ENCODE data around the gene ARID3C. TPM values are rescaled to one million over a fixed set of nuclear protein-coding genes. Genes with fewer than 3 reads are reported as not detected.

The ARID3C gene
- polyA plus RNA-seq, 1 of the 3 experiments (the other 2 are of a cell fraction), result 0.08 TPM

DNA sequence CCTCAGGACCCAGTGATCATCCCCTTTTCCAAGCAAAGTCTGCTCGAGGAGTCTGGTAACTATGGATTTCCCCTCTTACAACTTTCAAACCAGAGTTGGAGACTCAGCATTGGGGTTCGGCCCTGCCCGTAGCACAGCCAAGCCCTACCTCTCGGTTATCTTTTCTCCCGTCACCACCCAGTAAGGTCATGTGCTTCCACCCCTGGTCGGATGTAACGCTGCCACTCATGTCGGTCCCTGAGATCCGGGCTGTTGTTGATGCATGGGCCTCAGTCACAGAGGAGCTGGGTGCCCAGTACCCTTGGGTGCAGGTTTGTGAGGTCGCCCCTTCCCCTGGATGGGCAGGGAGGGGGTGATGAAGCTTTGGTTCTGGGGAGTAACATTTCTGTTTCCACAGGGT, 18.8 kb upstream of the ARID3C start (continued):
- no peak for TF ChIP-seq POLR2AphosphoS5 (IDR thresholded peaks at IDR 0.05; ENCODE audit: low read depth, low read length)
- no peak for TF ChIP-seq TAF1 (IDR thresholded peaks at IDR 0.05; ENCODE audit: borderline replicate concordance, low read depth, low read length)
- no peak for TF ChIP-seq JUND (IDR thresholded peaks at IDR 0.05)
- TF ChIP-seq CHD2 (IDR thresholded peaks at IDR 0.05; ENCODE audit: low read length, partially characterized antibody), result no peak

DNA sequence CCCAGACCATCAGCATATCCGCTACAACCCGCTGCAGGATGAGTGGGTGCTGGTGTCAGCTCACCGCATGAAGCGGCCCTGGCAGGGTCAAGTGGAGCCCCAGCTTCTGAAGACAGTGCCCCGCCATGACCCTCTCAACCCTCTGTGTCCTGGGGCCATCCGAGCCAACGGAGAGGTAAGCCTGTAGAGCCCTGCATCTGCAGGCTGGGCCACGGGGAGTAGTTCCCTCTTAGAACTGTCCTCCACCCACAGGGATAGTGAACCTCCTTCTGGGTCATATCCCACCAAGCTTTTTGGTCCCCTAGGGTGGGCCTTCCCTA, 18.2 kb upstream of the ARID3C start:
- Histone ChIP-seq H3F3A (replicated peaks; ENCODE audit: insufficient read depth) (peaks cover 9% of the 10 kb centered on the region), H3K4me1 (ENCODE audit: control insufficient read depth in 1 of 2, insufficient read depth in 2 of 2, low read depth in 1 of 2, low read length in 1 of 2) (peaks cover 3 to 53% of the 10 kb centered on the region in 2 experiments; a peak in 2 of 4 replicates), H2AFZ (ENCODE audit: low read depth) (peak overlapping the region; percentile 96), H3K36me3 (replicated peaks in 1 of 2; ENCODE audit: control insufficient read depth in 1 of 2, insufficient read depth in 2 of 2, low read length in 1 of 2) (peaks cover 13 to 19% of the 10 kb centered on the region in 2 experiments), H3K9me3 (no peaks in the 10 kb centered on the region), H3K4me3 (ENCODE audit: low read depth in 2 of 2, low read length in 1 of 2) (peak overlapping the region; percentile 77 to 84), H3K9me2 (no peaks in the 10 kb centered on the region), H3K4me2 (peak overlapping the region; percentile 96), H3K27ac (ENCODE audit: low read depth in 2 of 2, low read length in 1 of 2) (peak overlapping the region; percentile 66 to 95), H4K20me1 (ENCODE audit: insufficient read depth) (no peaks in the 10 kb centered on the region), H3K9ac (peak overlapping the region; percentile 82), H3K27me3 (ENCODE audit: insufficient read depth) (no peaks in the 10 kb centered on the region), H3K79me2 (ENCODE audit: insufficient read depth) (peaks cover 14% of the 10 kb centered on the region; the same call in 1 of the 2 replicates)
- DNase-seq, result no peak
- ChIA-PET CTCF (interaction anchor here (0.9 to 14.1 kb wide), 15 partner anchors 8 to 243 kb away, joined by 3 to 152 read pairs (median 5); partner anchors contain the start of genes ARID3C, CCL27 and SIGMAR1), POLR2A (interaction anchor here (0.6 to 1.9 kb wide), 6 partner anchors 9 to 347 kb away, joined by 3 to 22 read pairs (median 3); partner anchors contain the start of gene SIGMAR1)
- TF ChIP-seq, protein P1, sequence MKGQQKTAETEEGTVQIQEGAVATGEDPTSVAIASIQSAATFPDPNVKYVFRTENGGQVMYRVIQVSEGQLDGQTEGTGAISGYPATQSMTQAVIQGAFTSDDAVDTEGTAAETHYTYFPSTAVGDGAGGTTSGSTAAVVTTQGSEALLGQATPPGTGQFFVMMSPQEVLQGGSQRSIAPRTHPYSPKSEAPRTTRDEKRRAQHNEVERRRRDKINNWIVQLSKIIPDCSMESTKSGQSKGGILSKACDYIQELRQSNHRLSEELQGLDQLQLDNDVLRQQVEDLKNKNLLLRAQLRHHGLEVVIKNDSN (IDR thresholded peaks at IDR 0.05; ENCODE audit: borderline replicate concordance, low read depth), result no peak
- TF ChIP-seq RCOR1 (IDR thresholded peaks at IDR 0.05; ENCODE audit: low read length) (no peak), NFIC (IDR thresholded peaks at IDR 0.05; ENCODE audit: borderline replicate concordance) (no peak), JUND (IDR thresholded peaks at IDR 0.05) (no peak), TCF12 (IDR thresholded peaks at IDR 0.05) (no peak), GATA2 (CRISPR knock-in tag; IDR thresholded peaks at IDR 0.05) (no peak), GABPA (IDR thresholded peaks at IDR 0.05; ENCODE audit: low read depth) (no peak), EP300 (IDR thresholded peaks at IDR 0.05; ENCODE audit: borderline replicate concordance in 1 of 2, low read depth in 1 of 2, low read length in 1 of 2) (no peak), FOSL2 (IDR thresholded peaks at IDR 0.05; ENCODE audit: borderline replicate concordance, low read depth) (no peak), RAD21 (IDR thresholded peaks at IDR 0.05; ENCODE audit: low read length) (no peak), YY1 (IDR thresholded peaks at IDR 0.05; ENCODE audit: low read depth) (no peak), RXRA (IDR thresholded peaks at IDR 0.05; ENCODE audit: borderline replicate concordance, low read depth) (no peak), MEF2A (IDR thresholded peaks at IDR 0.05; ENCODE audit: borderline replicate concordance, low read depth) (no peak)
- TF ChIP-seq, protein P2, sequence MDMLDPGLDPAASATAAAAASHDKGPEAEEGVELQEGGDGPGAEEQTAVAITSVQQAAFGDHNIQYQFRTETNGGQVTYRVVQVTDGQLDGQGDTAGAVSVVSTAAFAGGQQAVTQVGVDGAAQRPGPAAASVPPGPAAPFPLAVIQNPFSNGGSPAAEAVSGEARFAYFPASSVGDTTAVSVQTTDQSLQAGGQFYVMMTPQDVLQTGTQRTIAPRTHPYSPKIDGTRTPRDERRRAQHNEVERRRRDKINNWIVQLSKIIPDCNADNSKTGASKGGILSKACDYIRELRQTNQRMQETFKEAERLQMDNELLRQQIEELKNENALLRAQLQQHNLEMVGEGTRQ (IDR thresholded peaks at IDR 0.05; ENCODE audit: borderline replicate concordance, low read depth, low read length), result no peak
- TF ChIP-seq, protein P3, sequence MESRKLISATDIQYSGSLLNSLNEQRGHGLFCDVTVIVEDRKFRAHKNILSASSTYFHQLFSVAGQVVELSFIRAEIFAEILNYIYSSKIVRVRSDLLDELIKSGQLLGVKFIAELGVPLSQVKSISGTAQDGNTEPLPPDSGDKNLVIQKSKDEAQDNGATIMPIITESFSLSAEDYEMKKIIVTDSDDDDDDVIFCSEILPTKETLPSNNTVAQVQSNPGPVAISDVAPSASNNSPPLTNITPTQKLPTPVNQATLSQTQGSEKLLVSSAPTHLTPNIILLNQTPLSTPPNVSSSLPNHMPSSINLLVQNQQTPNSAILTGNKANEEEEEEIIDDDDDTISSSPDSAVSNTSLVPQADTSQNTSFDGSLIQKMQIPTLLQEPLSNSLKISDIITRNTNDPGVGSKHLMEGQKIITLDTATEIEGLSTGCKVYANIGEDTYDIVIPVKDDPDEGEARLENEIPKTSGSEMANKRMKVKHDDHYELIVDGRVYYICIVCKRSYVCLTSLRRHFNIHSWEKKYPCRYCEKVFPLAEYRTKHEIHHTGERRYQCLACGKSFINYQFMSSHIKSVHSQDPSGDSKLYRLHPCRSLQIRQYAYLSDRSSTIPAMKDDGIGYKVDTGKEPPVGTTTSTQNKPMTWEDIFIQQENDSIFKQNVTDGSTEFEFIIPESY (IDR thresholded peaks at IDR 0.05; ENCODE audit: borderline replicate concordance, low read depth), result no peak
- TF ChIP-seq, protein P4, sequence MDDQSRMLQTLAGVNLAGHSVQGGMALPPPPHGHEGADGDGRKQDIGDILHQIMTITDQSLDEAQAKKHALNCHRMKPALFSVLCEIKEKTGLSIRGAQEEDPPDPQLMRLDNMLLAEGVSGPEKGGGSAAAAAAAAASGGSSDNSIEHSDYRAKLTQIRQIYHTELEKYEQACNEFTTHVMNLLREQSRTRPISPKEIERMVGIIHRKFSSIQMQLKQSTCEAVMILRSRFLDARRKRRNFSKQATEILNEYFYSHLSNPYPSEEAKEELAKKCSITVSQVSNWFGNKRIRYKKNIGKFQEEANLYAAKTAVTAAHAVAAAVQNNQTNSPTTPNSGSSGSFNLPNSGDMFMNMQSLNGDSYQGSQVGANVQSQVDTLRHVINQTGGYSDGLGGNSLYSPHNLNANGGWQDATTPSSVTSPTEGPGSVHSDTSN (IDR thresholded peaks at IDR 0.05), result no peak
- TF ChIP-seq, protein P5, sequence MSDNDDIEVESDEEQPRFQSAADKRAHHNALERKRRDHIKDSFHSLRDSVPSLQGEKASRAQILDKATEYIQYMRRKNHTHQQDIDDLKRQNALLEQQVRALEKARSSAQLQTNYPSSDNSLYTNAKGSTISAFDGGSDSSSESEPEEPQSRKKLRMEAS (IDR thresholded peaks at IDR 0.05; ENCODE audit: low read depth), result no peak
- TF ChIP-seq, protein P6, sequence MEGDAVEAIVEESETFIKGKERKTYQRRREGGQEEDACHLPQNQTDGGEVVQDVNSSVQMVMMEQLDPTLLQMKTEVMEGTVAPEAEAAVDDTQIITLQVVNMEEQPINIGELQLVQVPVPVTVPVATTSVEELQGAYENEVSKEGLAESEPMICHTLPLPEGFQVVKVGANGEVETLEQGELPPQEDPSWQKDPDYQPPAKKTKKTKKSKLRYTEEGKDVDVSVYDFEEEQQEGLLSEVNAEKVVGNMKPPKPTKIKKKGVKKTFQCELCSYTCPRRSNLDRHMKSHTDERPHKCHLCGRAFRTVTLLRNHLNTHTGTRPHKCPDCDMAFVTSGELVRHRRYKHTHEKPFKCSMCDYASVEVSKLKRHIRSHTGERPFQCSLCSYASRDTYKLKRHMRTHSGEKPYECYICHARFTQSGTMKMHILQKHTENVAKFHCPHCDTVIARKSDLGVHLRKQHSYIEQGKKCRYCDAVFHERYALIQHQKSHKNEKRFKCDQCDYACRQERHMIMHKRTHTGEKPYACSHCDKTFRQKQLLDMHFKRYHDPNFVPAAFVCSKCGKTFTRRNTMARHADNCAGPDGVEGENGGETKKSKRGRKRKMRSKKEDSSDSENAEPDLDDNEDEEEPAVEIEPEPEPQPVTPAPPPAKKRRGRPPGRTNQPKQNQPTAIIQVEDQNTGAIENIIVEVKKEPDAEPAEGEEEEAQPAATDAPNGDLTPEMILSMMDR (IDR thresholded peaks at IDR 0.05), result no peak
- no CpG with 5 or more reads among the region's 8 CpGs for WGBS (ENCODE audit: low lambda C conversion rate)
